ENCODE data around the gene TXNDC12.
"Not testable (repeated sequence)": the region's sequence is repeated elsewhere in the genome, so short reads cannot be mapped to it uniquely, and the experiment has no call there.

Gene TXNDC12

GRCh38 chr1:52049337-52049736 lies 5.7 kb downstream of the TXNDC12 start:
- not testable (repeated sequence) for DNase-seq (ENCODE audit: low read depth in 2 of 2)

- not testable (repeated sequence) for DNase-seq (ENCODE audit: low read depth in 2 of 2)
These were observed 9.3 kb downstream of the TXNDC12 start for GRCh38 chr1:52045666-52046195.

GRCh38 chr1:52045236-52045635 lies 9.8 kb downstream of the TXNDC12 start:
- no peak for DNase-seq (ENCODE audit: low read depth in 2 of 2)

GRCh38 chr1:52041551-52042185 lies 13.3 kb downstream of the TXNDC12 start:
- DNase-seq (ENCODE audit: low read depth in 2 of 2), result no peak

GRCh38 chr1:52037909-52038308 lies 17.1 kb downstream of the TXNDC12 start:
- no peak for DNase-seq (ENCODE audit: low read depth in 2 of 2)

- DNase-seq (ENCODE audit: low read depth in 2 of 2), result no peak
These were observed 17.6 kb downstream of the TXNDC12 start for GRCh38 chr1:52037402-52037814.

- no peak for DNase-seq (ENCODE audit: low read depth in 2 of 2)
These were observed 21.0 kb downstream of the TXNDC12 start for GRCh38 chr1:52034050-52034384.

- peak; percentile 75 to 79 for DNase-seq (ENCODE audit: low read depth in 2 of 2)
These were observed 21.6 kb downstream of the TXNDC12 start, which contains the start of gene KTI12 for GRCh38 chr1:52033190-52034049. Gene KTI12, minus strand, starts transcription at chr1:52033810. Its CDS starts 49 bp downstream, at chr1:52033761.

GRCh38 chr1:52032785-52033131 lies 22.2 kb downstream of the TXNDC12 start:
- no peak for DNase-seq (ENCODE audit: low read depth in 2 of 2)

- DNase-seq (ENCODE audit: low read depth in 2 of 2), result no peak
These were observed 22.7 kb downstream of the TXNDC12 start for GRCh38 chr1:52032124-52032784.

GRCh38 chr1:52028839-52029238 lies 26.2 kb downstream of the TXNDC12 start:
- DNase-seq (ENCODE audit: low read depth in 2 of 2), result not testable (repeated sequence)

GRCh38 chr1:52028328-52028727 lies 26.7 kb downstream of the TXNDC12 start:
- no peak for DNase-seq (ENCODE audit: low read depth in 2 of 2)

GRCh38 chr1:52026278-52026677 lies 28.7 kb downstream of the TXNDC12 start:
- no peak for DNase-seq (ENCODE audit: low read depth in 2 of 2)

- DNase-seq (ENCODE audit: low read depth in 2 of 2), result no peak
These were observed 32.9 kb downstream of the TXNDC12 start for GRCh38 chr1:52022133-52022532.

- no peak for DNase-seq (ENCODE audit: low read depth in 2 of 2)
These were observed 46.8 kb downstream of the TXNDC12 start for GRCh38 chr1:52008071-52008809.

- DNase-seq (ENCODE audit: low read depth in 2 of 2), result no peak
These were observed 47.6 kb downstream of the TXNDC12 start for GRCh38 chr1:52007215-52008002.

GRCh38 chr1:52006081-52006553 lies 48.9 kb downstream of the TXNDC12 start:
- not testable (repeated sequence) for DNase-seq (ENCODE audit: low read depth in 2 of 2)

- peak; percentile 65 to 70 for DNase-seq (ENCODE audit: low read depth in 2 of 2)
These were observed 49.4 kb downstream of the TXNDC12 start for GRCh38 chr1:52005548-52005947.

GRCh38 chr1:52003877-52004276 lies 51.1 kb downstream of the TXNDC12 start:
- no peak for DNase-seq (ENCODE audit: low read depth in 2 of 2)

- peak; percentile 58 to 66 for DNase-seq (ENCODE audit: low read depth in 2 of 2)
These were observed 52.7 kb downstream of the TXNDC12 start for GRCh38 chr1:52002038-52002917.

Data from fibroblast of skin of left biceps (primary cell).